GM20000 (cell line): ENCODE measurements around the gene DEPDC5.

Source experiments
- DNase-seq: peaks from one replicate; pipeline ENCODE4 v3.0.0; 2012; ENCODE audit warnings: low spot score
- TF ChIP-seq, protein P1 (sequence below): IDR thresholded peaks from 2 replicates; pipeline ENCODE4 v1.5.1; 2012; ENCODE audit warnings: mild to moderate bottlenecking, control low read depth; ENCODE audit errors: extremely low read depth, missing control alignments

The DEPDC5 gene

DNA sequence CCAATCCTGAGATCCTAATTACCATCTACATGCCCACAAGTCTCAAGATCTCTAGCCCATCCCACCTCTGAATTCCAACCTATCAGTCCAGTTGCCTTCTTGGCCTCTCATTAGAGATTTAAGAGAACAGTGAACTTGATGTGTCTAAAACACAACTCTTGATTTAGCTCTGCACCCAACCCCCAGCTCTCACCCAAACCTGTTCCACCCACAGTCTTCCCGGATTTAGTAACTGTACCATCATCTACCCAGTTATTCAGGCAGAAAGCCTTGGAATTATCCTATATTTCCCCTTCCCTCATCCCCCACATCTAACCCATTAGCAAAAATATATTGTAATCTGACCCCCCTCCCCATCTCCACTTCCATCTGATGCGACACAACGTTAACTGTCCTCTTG, 166.5 kb downstream of the DEPDC5 start:
- TF ChIP-seq, protein P1, sequence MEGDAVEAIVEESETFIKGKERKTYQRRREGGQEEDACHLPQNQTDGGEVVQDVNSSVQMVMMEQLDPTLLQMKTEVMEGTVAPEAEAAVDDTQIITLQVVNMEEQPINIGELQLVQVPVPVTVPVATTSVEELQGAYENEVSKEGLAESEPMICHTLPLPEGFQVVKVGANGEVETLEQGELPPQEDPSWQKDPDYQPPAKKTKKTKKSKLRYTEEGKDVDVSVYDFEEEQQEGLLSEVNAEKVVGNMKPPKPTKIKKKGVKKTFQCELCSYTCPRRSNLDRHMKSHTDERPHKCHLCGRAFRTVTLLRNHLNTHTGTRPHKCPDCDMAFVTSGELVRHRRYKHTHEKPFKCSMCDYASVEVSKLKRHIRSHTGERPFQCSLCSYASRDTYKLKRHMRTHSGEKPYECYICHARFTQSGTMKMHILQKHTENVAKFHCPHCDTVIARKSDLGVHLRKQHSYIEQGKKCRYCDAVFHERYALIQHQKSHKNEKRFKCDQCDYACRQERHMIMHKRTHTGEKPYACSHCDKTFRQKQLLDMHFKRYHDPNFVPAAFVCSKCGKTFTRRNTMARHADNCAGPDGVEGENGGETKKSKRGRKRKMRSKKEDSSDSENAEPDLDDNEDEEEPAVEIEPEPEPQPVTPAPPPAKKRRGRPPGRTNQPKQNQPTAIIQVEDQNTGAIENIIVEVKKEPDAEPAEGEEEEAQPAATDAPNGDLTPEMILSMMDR: no peak

DNA sequence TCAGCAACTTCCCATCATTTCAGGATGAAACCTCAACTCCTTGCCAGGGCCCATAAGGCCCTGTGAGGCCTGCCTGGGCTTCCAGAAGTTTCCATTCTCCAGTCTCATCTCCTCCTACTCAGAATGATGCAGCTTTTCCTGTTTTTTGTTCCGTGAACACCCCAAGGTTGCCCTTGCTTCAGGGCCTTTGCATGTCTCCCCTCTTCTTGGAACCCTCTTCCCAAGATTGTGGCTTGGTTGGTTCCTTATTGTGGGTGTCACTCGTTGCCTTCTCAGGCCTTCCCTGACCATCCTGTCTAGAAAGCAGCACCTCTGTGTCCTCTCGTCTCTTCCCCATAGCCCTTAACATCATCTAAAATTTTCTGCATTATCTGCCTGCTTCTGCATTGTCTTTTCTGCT, 167.3 kb downstream of the DEPDC5 start:
- DNase-seq: no peak
- TF ChIP-seq, protein P1: no peak

More for the DNA sequence above, 166.5 kb downstream of the DEPDC5 start:
- DNase-seq: no peak

DNA sequence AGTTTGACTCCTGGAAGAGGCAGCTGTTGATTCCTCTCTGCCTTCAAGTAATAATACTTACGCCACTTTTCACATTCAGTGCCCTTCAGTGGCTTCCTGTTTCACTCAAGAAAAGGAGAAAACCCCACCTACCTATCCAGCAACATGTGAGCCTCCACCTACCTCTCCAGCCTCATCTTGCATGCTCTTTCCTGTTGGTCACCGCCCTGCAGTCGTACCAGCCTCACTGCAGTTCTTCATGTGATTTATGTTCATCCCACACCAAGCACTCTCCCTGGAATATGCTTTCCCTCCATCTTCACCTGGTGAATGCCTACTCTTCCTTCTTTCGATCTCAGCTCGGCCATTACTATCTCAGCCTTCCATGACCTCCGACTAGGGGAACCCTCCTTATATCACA, 168.7 kb downstream of the DEPDC5 start:
- TF ChIP-seq, protein P1: no peak
- DNase-seq: no peak

DNA sequence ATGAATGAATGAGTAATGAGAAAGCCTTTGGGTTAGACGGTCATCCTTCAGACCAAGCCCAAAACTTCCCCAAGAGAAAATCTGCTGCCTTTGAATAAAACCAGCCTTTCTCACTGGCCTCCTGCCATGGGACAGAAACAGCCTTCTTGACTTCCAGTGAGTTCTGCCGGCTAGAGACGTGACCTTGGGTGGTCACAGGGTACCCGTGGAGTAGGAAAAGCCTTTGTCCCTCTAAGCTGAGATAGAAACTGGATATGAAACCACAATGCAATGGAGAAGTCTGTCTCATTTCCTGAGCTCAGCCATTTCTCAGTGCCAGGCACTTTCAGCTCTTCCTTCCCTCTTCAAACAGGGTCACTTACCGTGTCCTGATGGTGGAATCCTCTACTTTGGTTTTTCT, 169.3 kb downstream of the DEPDC5 start:
- no peak for DNase-seq
- TF ChIP-seq, protein P1: no peak

DNA sequence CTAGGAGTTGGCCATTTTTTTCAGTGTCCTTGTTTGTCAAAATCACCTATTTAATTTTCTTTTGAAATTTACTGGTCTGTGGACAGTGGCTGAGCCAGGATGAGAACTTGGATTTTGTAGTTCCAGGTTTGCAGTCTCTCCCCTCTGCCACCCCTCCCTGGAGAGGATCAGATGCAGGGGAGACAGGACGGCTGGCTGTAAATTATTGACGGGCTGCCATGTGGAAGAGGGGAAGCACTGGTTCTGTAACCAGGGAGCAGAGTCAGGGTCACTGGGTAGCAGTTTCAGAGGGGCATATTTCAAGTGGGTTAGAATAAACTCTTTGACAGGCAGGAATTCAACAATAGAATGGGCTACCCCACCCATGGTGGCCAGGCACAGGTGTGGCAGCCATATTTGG, 169.9 kb downstream of the DEPDC5 start:
- TF ChIP-seq, protein P1: no peak
- DNase-seq: no peak

DNA sequence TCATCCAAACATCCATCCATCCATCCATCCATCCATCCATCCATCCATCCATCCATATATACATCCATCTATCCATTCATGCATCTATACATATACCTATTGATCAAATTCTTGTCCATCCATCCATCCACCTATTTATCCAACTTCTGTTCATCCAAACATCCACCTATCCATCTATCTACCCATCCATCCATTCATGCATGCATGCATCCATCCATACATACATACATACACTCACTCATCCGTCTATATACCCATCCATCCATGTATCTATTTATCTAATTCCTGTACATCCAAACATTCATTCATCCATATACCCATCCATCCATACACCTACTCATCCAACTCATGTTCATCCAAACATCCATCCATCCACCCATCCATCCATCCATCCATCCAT, 171.2 kb downstream of the DEPDC5 start:
- TF ChIP-seq, protein P1: no peak
- DNase-seq: no peak

DNA sequence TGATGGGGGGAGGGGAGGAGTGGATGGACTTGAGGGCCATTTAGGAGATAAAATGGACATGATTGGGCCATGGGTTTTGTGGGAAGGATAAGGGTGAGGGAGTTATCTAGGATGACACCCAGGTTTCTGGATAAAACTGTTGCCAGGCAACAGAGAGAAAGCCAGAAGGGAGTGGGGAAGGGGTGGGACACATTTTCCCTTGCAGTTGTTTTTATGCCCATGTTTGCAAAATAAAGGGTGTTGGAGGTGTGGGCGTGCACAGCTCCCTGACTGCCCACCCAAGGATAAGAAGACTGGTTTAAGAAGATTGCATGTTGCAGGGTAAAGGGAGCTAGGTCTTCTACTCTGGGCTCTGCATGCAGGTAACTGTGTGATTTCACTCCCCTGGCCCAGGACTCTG, 172.2 kb downstream of the DEPDC5 start:
- TF ChIP-seq, protein P1: no peak
- no peak for DNase-seq
